HG02970 (cell line): Measurements from ENCODE around the gene DDIT4.

Experiments
- ATAC-seq: cut with Tn5 transposase; IDR thresholded peaks from one replicate; pipeline ENCODE4 v1.9.1; 2021; ENCODE audit warnings: mild to moderate bottlenecking, moderate library complexity, moderate number of reproducible peaks; ENCODE audit not compliant: unreplicated experiment, low FRiP score

Gene DDIT4

DNA sequence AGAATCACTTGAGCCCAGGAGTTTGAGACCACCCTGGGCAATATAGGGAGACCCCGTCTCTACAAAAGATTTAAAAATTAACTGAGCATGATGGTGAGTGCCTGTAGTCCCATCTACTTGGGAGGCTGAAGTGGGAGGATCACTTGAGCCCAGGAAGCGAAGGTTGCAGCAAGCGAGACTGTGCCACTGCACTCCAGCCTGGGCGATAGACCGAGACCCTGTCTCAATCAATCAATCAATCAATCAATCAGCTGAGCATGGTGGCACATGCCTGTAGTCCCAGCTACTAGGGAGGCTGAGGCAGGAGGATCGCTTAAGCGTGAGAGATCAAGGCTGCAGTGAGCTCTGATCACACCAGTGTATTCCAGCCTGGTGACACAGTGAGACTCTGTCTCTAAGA is 40.5 kb downstream of the DDIT4 start:
- no peak for ATAC-seq

DNA sequence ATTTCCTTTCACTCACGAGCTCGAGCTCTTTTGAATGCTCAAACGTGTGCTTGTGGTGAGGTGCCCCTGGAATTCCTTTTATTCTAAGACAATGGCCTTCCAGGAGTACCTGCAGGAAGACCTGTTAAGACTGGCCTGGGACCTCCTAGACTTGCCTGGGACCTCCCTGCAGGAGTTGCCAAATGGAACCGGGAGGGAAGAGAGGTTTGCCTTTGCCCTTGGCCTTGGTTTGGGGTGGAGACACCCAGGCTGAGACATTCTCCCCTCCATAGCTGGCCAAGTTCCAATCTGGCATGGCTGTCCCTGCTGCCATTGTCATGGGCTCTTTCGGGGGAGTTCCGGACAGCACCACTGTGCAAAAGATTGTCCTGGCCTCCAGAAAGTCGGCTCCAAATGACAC is 41.3 kb downstream of the DDIT4 start:
- ATAC-seq, result no peak

DNA sequence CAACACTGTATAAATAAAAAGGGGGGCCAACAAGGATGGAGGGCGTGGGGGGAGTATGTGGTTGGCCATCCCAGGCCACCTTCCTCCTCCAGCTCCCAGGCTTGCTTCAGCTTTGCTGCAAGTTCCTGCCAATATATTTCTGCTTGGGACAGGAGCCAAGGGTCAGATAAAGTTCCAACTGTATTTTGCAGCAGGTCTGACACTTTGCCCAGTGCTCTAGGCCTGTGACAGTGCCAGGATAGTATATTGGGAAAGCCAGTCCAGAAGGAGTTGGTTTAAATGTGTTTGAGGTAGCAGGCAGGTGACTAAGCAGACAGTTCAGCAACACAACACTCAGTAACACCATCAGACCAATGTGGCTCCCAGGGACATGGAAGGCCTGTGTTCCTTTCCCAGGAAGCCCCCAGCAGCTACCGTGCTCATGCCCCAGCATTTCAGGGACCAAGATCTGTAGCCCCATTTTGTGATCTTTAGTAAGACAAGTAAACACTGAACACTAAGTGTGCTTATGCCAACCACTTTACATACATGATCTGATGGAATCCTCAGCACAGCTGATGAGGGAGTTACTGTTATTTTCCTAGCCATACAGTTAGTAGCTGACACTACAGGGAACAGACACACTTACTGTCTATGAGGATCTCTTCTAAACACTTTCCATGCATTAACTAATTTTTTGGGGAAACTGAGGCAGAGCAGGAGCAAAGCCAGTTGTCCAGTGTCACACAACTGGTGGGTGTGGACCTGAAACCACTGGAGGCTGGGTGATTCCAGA is 42.1 kb downstream of the DDIT4 start:
- ATAC-seq, result no peak

DNA sequence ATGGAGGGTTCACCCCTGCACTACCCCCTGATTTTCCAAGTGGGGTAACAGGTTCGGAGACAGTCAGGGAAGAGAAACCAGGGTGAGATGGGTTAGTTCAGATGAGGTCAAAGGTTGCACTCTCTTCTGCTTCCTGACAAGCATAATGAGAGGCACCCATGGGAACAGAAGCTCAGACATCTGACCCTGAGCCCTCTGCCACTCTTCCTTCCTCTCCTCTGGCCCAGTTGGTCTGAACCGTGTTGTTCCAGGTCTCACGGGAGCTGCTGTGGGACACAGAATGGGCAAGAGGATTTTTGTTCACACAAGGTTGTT is 42.6 kb downstream of the DDIT4 start:
- no peak for ATAC-seq

DNA sequence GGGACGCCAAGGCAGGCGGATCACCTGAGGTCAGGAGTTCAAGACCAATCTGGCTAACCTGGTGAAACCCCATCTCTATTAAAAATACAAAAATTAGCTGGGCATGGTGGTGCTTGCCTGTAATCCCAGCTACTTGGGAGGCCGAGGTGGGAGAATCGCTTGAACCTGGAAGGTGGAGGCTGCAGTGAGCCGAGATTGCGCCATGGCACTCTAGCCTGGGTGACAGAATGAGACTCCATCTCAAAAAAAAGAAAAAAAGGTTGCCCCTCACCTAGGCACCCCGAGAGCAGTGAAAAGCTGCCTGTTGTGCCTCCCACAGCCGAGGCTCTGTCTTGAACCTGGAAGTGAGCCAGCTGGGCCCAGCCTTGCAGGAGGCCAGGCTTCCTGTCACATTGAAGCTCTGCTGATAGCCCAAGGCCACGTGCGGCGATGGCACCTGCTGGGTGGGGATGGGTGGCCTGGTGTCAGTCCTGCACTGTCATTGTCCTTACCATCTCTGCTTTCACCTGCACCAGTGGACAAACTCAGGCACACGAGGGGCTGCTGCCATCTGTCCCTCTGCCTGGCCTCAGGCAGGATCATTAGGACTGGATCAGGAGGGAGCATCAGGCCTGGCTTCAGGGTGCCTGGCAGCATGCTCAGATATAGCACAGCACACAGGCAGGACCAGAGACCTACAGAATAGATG is 43.2 kb downstream of the DDIT4 start:
- no peak for ATAC-seq

DNA sequence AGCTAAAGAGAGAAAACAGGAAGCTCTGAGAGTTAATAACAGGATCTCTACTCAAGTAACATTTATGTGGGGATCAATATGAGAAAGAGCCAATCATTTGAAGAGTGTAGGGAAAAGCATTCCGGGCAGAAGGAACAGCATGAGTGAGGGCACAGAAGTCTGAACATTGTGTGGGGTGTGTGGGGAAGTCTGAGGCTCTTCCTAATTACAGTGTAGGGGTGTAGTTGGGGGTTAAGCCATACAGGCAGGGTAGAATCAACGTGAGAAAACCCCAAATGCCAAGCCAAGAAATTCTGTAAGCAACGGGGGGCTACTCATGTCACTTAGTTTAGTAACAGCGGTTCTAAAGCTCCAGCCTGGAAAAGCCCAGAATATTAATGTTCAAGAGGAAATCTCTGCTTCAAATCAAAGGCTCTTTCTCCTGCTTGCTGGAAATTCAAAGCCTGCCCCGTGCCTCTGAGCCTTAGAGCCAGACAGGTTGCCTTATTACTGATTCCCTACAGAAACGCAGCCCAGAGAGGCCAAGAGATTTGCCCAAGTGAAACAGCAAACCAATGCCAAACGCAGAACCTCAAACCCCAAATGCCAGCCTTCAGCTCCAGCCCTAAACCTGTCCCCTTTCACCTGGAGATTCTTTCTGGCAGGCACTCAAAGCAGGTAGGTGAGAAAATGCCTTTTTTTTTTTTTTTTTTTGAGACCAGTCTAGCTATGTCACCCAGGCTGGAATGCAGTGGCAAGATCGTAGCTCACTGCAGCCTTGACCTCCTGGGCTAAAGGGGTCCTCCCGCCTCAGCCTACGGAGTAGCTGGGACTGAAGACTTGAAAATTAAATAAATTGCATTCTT is 44.9 kb downstream of the DDIT4 start:
- ATAC-seq, result no peak

DNA sequence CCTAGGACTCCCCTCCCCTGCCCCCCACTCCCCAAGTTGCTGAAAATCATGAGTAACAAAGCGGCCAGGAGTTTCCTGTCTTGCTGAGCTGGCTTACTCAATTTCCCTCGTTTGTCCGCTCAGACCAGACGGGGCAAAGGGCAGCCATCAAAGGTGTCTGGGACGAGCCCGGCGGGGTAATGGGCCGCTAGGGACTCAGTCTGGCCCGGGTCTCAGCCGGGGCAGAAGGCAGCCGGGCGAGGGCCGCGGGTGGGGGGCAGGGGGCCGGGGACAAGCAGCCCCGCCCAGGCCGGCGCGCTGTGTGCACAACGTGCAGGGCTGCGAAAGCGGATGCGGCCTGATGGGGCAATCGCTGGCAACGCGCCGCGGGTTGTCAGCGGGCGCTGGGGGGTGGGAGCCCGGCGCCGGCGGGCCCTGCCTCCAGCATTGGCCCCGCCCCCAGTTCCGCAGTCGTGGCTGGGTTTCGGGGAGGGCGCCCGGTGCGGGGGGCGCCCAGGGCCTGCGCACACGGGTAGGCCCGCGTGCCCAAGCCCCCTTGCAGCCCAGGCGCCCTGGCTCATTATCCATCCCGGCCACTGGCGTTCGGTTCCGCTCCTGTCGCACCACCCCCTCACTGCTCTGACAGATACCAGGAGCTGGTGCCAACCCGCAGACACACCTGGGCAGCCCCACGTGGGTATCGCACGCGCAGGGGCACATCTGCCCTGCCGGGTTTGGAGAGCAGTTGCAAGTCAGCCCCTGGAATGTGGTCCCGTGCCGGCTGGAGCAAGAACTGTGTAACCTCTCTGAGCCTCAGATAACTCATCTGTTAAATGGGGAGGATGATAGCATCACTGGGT is 45.9 kb downstream of the DDIT4 start:
- ATAC-seq, result peak; percentile 47

DNA sequence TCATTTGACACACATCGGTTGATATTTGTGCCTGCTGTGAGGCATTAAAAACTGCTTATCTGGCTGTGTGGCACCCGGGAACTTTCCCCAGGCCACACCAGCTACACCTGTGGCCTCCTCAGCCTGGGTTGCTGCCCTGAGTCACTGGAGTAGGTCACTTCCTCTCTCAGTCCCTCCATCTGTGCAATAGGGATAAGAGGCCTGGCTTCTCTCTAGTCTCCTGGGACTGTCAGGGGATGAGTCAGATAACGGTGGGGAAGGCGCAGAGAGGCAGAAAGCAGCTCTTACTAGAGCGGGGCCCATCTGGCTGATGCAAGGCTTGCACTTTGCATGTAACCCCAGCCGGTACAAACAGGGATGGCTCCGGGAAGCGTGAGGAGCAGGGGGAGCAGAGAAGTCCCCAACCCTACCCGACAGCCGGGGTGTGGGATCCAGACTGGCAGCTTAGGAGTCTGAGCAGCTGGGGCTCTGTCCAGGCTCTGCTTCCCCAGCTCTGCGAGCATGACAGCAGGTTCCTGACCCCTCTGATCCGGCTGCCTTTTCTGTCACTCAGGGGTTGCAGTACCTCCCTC is 47.0 kb downstream of the DDIT4 start:
- peak; percentile 50 for ATAC-seq

DNA sequence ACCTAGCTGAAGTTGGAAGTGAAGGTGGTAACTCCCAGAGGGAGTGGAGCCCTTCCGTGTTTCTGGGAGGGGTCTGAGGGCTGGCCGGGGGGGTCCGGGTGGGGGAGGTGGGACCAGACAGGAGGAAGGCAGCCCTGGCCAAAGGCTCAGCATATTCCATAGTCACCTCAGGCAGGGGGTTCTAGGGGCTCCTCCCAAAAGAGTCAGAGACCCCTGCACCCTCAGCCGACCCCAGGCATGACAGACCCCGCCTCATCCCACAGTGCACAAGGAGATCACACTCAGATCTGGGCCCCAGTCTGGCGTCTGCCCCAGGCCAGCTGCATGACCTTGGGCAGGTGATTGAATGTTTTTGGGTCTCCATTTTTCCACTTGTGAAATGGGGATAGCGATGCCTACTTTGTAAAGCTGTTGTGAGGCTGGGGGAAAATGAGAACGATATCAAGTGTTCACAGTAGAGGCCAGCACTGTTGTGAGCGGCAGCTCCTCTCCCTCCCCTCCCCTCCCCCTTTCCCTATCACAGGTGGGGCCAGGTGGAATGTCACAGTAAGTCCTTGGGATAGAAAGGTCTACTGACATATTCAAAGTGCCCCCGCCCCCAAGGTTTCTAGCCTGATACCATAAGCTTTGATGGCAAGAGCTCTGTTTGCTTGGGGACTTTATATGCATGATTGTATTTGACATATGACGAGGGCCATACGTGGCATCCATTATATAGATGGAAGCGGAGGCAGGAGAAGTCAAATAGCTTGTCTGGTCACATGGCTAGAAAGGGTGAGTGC is 47.7 kb downstream of the DDIT4 start:
- ATAC-seq, result no peak

DNA sequence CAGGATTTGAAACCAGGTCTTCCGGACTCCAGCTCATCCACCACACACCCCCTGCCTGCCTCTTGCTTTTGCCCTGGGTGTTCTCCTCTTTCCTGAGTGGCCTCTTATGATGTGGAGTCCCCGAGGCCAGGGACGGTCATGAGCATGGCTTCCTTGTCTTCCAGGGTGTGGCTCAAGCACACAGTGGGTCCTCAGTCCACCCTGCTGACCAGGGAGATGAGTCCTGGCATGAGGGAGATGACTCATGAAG is 48.2 kb downstream of the DDIT4 start:
- no peak for ATAC-seq

DNA sequence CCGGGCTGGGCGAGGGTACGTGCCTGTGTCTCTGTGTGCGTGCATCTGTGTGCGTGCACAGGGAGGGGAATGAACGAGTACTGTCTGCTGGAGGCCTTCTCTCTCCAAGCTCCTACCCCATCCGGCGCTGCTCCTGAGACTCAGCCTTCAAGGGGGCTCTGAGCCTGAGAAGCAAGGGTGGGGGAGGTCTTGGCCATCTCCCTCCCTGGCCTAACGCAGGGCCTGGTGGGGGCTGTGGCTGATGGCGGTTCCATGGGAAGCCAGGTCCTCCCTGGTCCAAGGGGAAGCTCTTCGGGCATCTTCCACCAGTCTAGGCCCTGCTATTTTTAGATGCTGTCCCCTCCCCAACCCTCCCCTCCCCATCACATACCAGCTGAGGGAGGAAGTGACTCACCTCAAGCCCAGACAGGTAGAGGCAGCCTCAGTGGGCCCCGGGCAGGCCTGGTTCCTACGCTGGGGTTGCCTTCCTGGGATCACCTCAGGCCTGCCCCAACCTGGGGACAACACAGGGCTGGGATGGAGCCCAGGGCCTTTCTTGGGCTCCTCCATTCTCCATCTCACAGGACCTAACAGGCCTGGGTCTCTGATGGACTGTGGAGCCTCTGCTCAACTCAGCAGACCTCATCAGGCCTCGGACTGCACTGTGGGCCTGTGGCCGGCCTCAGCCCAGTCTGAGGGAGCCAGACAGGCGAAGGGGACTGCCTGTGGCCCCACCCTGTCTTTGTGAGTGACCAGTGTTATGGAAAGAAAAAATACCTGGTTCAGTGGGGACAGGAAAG is 48.7 kb downstream of the DDIT4 start:
- ATAC-seq, result no peak

DNA sequence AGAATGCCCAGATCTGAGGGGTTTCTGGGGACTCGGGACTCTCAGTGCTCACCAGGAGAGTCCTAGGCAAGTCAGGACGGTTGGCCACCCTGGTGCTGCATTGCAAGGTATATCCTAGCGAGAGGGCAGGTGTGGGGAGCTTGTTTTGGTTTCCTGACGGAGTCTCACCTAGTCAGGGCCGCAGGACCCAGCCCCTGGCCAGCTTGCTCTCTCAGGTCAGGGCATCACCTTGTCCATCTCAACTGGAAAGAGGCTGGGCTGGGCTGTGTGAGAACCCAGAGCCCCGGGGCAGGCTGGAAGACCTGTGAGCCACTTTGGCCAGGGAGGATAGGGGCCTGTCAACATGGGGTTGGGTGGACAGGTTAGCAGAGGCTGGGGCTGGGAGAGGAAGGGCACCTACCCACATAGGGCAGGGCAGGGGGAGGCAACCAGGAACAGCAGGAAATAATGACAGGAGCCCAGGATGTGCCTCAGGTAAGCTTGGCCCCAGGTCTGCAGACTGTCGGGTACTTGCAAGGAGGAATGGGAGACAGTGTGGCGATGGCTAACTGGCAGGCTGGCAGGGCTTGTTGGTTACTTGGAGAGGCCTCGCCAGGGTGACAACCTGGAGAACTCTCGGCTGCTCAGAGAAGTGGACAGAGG is 49.5 kb downstream of the DDIT4 start:
- no peak for ATAC-seq

DNA sequence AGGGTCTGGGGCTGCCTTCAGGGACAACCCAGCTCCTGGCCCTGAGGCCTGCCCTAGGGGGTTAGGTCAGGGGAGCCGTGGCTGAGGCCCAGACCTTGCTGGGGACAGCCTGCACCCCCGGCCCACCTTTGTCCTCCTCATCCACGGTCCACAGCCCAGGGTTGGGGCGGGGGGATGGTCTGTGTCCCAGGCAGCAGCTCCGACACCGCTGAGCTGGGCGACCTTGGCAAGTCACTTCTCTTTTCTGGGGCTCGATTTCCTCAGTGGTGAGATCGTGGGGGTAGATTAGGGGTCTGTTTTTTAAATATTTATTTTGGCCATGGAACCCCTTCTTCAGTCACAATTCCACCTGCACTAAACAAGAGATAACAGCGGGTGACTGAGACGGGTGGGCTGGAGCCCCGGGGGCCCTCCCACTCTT is 50.1 kb downstream of the DDIT4 start:
- no peak for ATAC-seq
